ENCODE data around the gene NCSTN.
A peak's percentile ranks its signal among the peaks of the same experiment; 100 is the strongest.

Gene NCSTN

DNA sequence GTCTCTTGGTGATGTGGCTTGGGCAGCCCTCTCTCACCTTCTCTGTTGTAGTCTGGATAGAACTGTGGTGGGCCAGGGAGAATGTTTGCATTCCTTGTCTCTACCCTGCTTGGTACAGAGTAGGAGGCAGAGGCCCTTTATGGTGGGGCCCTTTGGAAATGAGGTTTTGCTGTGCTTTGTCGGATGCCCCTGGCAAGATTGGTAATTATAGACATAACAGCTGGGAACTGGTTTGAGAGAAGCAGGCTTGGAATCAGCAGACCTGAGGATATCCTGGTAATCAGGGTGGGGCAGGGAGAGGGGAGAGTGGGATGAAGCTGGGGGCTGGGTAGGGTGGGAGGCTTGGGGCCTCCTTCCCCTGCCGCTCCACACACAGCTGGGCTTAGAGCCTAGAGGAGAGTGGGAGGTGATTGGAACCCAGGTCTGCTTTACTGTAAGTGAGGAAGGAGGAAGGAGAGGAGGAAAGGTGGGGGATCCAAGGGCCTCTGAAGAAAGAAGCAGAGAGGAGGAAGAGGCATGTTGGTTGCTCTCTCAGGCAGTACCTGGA lies 62.2 kb downstream of the NCSTN start:
- H3K27ac ChIP-seq = no peak overlapping the region
- H3K27me3 ChIP-seq (ENCODE audit: insufficient read depth, low read depth, severe bottlenecking) = no peaks in the 10 kb centered on the region
- peaks cover 66% of the 10 kb centered on the region for H3K36me3 ChIP-seq
- TF ChIP-seq, protein P1, sequence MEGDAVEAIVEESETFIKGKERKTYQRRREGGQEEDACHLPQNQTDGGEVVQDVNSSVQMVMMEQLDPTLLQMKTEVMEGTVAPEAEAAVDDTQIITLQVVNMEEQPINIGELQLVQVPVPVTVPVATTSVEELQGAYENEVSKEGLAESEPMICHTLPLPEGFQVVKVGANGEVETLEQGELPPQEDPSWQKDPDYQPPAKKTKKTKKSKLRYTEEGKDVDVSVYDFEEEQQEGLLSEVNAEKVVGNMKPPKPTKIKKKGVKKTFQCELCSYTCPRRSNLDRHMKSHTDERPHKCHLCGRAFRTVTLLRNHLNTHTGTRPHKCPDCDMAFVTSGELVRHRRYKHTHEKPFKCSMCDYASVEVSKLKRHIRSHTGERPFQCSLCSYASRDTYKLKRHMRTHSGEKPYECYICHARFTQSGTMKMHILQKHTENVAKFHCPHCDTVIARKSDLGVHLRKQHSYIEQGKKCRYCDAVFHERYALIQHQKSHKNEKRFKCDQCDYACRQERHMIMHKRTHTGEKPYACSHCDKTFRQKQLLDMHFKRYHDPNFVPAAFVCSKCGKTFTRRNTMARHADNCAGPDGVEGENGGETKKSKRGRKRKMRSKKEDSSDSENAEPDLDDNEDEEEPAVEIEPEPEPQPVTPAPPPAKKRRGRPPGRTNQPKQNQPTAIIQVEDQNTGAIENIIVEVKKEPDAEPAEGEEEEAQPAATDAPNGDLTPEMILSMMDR (IDR thresholded peaks at IDR 0.05; ENCODE audit: low read depth, low read length) = no peak
- DNase-seq = no peak
- no peaks in the 10 kb centered on the region for H3K9me3 ChIP-seq (ENCODE audit: severe bottlenecking)
- no peak overlapping the region for H3K4me3 ChIP-seq (ENCODE audit: low read depth, low read length)

DNA sequence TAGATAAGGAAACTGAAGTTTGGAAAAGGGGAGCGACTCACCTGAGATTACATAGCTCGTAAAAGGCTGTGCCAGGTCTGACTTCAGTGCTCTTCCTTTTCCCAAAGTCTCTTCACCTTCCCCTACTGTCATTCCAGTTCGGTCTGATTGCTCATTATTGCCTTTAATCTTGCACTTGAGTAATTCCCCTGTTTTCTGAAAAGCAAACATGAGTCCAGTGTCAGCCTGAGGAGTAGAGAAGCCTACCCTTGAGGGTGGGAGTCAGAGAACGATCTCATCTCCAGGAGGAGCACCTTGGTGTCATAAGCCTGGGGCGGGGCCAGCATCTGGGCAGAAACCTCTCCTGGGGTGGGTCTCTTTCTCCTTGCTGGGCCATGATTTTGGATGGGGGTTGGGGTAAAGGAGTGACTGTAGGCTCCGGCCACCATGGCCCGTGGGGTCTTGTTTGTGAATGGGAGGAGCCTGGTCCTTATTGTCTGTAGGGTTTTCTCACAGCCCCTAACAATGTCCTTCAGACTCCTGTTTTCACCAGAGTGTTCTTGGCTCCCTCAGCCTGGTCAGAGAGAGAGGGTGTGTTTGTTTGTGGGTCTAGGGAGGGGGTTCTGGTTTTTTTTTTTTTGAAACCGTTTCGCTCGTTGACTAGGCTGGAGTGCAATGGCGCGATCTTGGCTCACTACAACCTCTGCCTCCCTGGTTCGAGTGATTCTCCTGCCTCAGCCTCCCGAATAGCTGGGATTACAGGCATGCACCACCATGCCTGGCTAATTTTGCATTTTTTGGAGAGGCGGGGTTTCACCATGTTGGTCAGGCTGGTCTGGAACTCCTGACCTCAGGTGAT lies 63.2 kb downstream of the NCSTN start:
- no peaks in the 10 kb centered on the region for H3K27me3 ChIP-seq (ENCODE audit: insufficient read depth, low read depth, severe bottlenecking)
- H3K9me3 ChIP-seq (ENCODE audit: severe bottlenecking) = no peaks in the 10 kb centered on the region
- DNase-seq = no peak
- H3K36me3 ChIP-seq = peaks cover 63% of the 10 kb centered on the region
- H3K4me3 ChIP-seq (ENCODE audit: low read depth, low read length) = no peak overlapping the region
- TF ChIP-seq, protein P1 (IDR thresholded peaks at IDR 0.05; ENCODE audit: low read depth, low read length) = no peak
- H3K27ac ChIP-seq = no peak overlapping the region

DNA sequence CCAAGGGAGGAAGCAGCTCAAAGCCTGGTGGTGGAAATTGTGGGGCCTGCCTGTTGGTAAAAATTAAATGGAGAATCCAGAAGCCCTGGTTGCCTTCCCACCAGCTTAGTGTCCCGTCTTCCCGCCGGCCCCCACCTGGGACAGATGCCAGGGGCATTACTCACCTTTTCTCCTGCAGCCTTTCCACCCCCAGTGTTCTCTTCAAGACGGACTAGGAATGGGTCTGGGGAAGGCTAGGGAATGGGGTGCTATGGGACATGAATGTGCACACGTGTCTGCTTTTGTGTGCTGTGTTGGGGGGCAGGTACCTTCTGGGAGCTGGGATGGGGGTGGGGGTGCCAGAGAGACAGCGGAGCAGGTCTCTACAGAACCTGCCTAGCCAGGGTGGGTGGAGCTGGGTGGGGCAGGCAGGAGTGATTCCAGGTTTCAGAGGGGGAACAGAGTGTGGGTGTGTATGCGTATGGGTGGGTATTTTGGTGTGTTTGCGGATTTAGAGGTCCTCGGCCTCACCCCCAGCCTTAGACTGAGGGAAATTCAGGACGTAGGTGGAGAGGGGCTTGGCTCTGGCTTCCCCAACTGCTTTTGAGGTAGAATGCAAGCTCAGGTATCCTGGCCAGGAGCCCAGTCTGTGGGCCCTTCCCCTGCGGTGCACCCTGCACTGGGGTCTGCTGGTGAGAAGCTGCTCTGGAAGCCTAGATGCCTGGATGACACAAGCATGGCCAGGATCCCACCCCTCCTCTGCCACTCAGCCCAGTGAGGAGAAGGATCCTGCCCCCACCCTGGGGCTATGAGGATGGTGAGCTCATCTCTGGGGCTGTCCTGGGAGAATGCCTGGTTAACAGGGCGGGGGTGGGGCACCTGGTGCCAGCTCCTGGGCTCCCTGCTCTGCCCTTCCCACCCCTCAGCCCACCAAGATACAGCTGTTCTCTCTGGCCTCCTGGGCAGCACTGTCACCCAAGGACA lies 64.9 kb downstream of the NCSTN start:
- peak overlapping the region; percentile 32 for H3K27ac ChIP-seq
- DNase-seq = no peak
- no peaks in the 10 kb centered on the region for H3K9me3 ChIP-seq (ENCODE audit: severe bottlenecking)
- H3K36me3 ChIP-seq = peaks cover 60% of the 10 kb centered on the region
- TF ChIP-seq, protein P1 (IDR thresholded peaks at IDR 0.05; ENCODE audit: low read depth, low read length) = no peak
- H3K4me3 ChIP-seq (ENCODE audit: low read depth, low read length) = no peak overlapping the region
- H3K27me3 ChIP-seq (ENCODE audit: insufficient read depth, low read depth, severe bottlenecking) = no peaks in the 10 kb centered on the region
